Endothelial cell of umbilical vein (primary cell): ENCODE measurements around the gene RAD51B. TPM values are rescaled to one million over a fixed set of nuclear protein-coding genes. Genes with fewer than 3 reads are reported as not detected.

Source experiments
- BruUV-seq: library from RNA; stranded (reverse); fragments of 400-500 nt; replicated peaks from 2 replicates; lab custom pipeline; 2021; lab: Mats Ljungman, UMichigan
- CTCF ChIA-PET: fragments of 300-600, 350-600 bp; sonication (Branson Sonifier 250); formaldehyde crosslinking; loops from one replicate; lab custom pipeline; 2021; ENCODE audit warnings: antibody characterized with exemption, inconsistent platforms; lab: Charles Lee
- POLR2A ChIA-PET: fragments of 300-600, 350-600 bp; sonication (Branson Sonifier 250); formaldehyde crosslinking; loops from one replicate; lab custom pipeline; 2021; ENCODE audit warnings: antibody characterized with exemption, inconsistent platforms; lab: Charles Lee
- DNase-seq: peaks from one replicate; pipeline ENCODE4 v3.0.0-alpha.2; 2011; ENCODE audit warnings: low read depth, low spot score
- FAIRE-seq: peaks from 2 replicates; lab custom pipeline; 2011; peaks lifted over from hg19 to GRCh38; lab: Jason Lieb, UNC
- H2AFZ ChIP-seq: 2 replicates; pipeline ENCODE4 v1.6.0; 2012; ENCODE audit warnings: low read depth, low read length, control low read depth, inconsistent platforms
- H3K27ac ChIP-seq: 2 replicates; pipeline ENCODE4 v1.5.1; 2011; ENCODE audit warnings: low read depth, mild to moderate bottlenecking, control low read depth, low read length, moderate library complexity; ENCODE audit not compliant: insufficient read depth
- H3K27me3 ChIP-seq, 2 experiments: 2 replicates each; pipeline versions ENCODE4 v1.6.0 to v1.6.1; 2011; ENCODE audit warnings: low read length in 2 of 2, mixed read lengths in 1 of 2; ENCODE audit not compliant: control insufficient read depth in 2 of 2, insufficient read depth in 2 of 2
- H3K36me3 ChIP-seq, 2 experiments: 2 replicates in 1 of 2; 3 replicates in 1 of 2; pipeline ENCODE4 v1.5.1; 2011; ENCODE audit warnings: low read length in 2 of 2, mild to moderate bottlenecking in 1 of 2, moderate library complexity in 1 of 2; ENCODE audit not compliant: control insufficient read depth in 2 of 2, insufficient read depth in 2 of 2; ENCODE audit errors: extremely low read depth in 1 of 2
- H3K4me1 ChIP-seq: 3 replicates; pipeline ENCODE4 v1.5.1; 2011; ENCODE audit warnings: mild to moderate bottlenecking, low read length; ENCODE audit not compliant: control insufficient read depth, insufficient read depth; ENCODE audit errors: extremely low read depth
- H3K4me2 ChIP-seq: 2 replicates; pipeline ENCODE4 v1.6.1; 2011; ENCODE audit warnings: low read length, control low read depth, mixed read lengths; ENCODE audit not compliant: insufficient read depth
- H3K4me3 ChIP-seq, 3 experiments: fragments of 200-600 bp in 1 of 3; sonication (generic), shearing (Covaris generic) in 1 of 3; replicated peaks in 1 of 3; 2 replicates each; pipeline ENCODE4 v1.5.1; 2011 to 2016; ENCODE audit warnings: control low read depth in 3 of 3, low read length in 3 of 3, mild to moderate bottlenecking in 2 of 3, inconsistent platforms in 1 of 3, low read depth in 1 of 3, moderate library complexity in 1 of 3; ENCODE audit not compliant: insufficient read depth in 1 of 3
- H3K79me2 ChIP-seq: 2 replicates; pipeline ENCODE4 v1.6.0; 2012; ENCODE audit warnings: low read length, inconsistent platforms; ENCODE audit not compliant: control insufficient read depth, insufficient read depth
- H3K9ac ChIP-seq: replicated peaks from 2 replicates; pipeline ENCODE3; 2011; ENCODE audit warnings: low read length, control low read depth; ENCODE audit not compliant: insufficient read depth; ENCODE audit errors: extremely low read depth
- H3K9me1 ChIP-seq: replicated peaks from 3 replicates; pipeline ENCODE4 v1.6.0; 2011; ENCODE audit warnings: mild to moderate bottlenecking, low read length; ENCODE audit not compliant: control insufficient read depth, insufficient read depth; ENCODE audit errors: extremely low read depth
- H3K9me3 ChIP-seq: replicated peaks from 2 replicates; pipeline ENCODE4 v1.5.1; 2012; ENCODE audit warnings: low read length, inconsistent platforms; ENCODE audit not compliant: control insufficient read depth, insufficient read depth
- H4K20me1 ChIP-seq: replicated peaks from 2 replicates; pipeline ENCODE3; 2011; ENCODE audit warnings: mild to moderate bottlenecking, low read length; ENCODE audit not compliant: control insufficient read depth, insufficient read depth; ENCODE audit errors: extremely low read depth
- EZH2 ChIP-seq: IDR thresholded peaks from 2 replicates; pipeline ENCODE4 v1.6.1; 2012; ENCODE audit warnings: borderline replicate concordance, low read depth, mild to moderate bottlenecking, moderate library complexity, low read length, inconsistent platforms; ENCODE audit not compliant: severe bottlenecking
- FOS ChIP-seq: IDR thresholded peaks from 2 replicates; pipeline ENCODE4 v1.6.1; 2011; ENCODE audit warnings: mild to moderate bottlenecking, low read length, moderate library complexity, borderline replicate concordance; ENCODE audit not compliant: insufficient read depth
- GATA2 ChIP-seq: IDR thresholded peaks from 2 replicates; pipeline ENCODE4 v1.7.0; 2011; ENCODE audit warnings: low read depth, mild to moderate bottlenecking, moderate library complexity, mixed read lengths, low read length; ENCODE audit not compliant: insufficient read length, insufficient read depth
- JUN ChIP-seq: IDR thresholded peaks from 2 replicates; pipeline ENCODE4 v1.6.1; 2011; ENCODE audit warnings: borderline replicate concordance, low read depth; ENCODE audit not compliant: insufficient read length, insufficient read depth
- MYC ChIP-seq: IDR thresholded peaks from one replicate; pipeline ENCODE4 v1.6.1; 2011; ENCODE audit warnings: mild to moderate bottlenecking, low read depth, low read length
- POLR2A ChIP-seq: IDR thresholded peaks from 2 replicates; pipeline ENCODE4 v1.6.1; 2012; ENCODE audit warnings: low read depth, mild to moderate bottlenecking, control low read depth, low read length
- POLR2AphosphoS5 ChIP-seq: IDR thresholded peaks from 2 replicates; pipeline ENCODE4 v1.6.1; 2012; ENCODE audit warnings: low read depth, mild to moderate bottlenecking, control low read depth, low read length, moderate library complexity; ENCODE audit not compliant: insufficient read depth
- dilution Hi-C: fragments of 300-500 bp; cut with MboI; formaldehyde crosslinking; loops from one replicate; pipeline ENCODE4 v1.15.0; 2019; ENCODE audit warnings: low sequenced_read_pairs; ENCODE audit not compliant: extremely low pct_ligation_motif_present
- intact Hi-C: fragments of 100-400 bp; cut with micrococcal nuclease; formaldehyde crosslinking; loops from one replicate; pipeline ENCODE4 v1.10.0; 2022
- polyA plus RNA-seq, 4 experiments: library from polyadenylated mRNA; depleted of rRNA in 3 of 4; stranded (reverse) in 3 of 4; unstranded in 1 of 4; fragments of >200 nt; gene quantifications; 2 replicates each; pipeline versions ENCODE4 v1.2.1 to v1.2.3, GENCODE V29; 2011 to 2012; ENCODE audit warnings: missing spikeins in 1 of 4
- total RNA-seq: library from RNA; stranded (reverse); gene quantifications from 2 replicates; pipeline ENCODE4 v1.2.3, GENCODE V29; 2021
- TF ChIP-seq, protein P1 (sequence below), 2 donors: IDR thresholded peaks; 1 replicate in 1 of 2; 2 replicates in 1 of 2; pipeline ENCODE4 v1.5.1; 2011; ENCODE audit warnings: low read length in 2 of 2, mild to moderate bottlenecking in 2 of 2, moderate library complexity in 2 of 2, control low read depth in 1 of 2, inconsistent platforms in 1 of 2, low read depth in 1 of 2; ENCODE audit not compliant: insufficient read depth in 1 of 2; ENCODE audit errors: extremely low read depth in 1 of 2
- TF ChIP-seq, protein P2 (sequence below): IDR thresholded peaks from 2 replicates; pipeline ENCODE4 v1.6.1; 2011; ENCODE audit not compliant: insufficient read depth, insufficient read length

The RAD51B gene
- total and polyA plus RNA-seq, 2 donors (not counting 3 experiments of a cell fraction or from before 2014, with no cell fraction given): 3.9 to 19.0 TPM

DNA sequence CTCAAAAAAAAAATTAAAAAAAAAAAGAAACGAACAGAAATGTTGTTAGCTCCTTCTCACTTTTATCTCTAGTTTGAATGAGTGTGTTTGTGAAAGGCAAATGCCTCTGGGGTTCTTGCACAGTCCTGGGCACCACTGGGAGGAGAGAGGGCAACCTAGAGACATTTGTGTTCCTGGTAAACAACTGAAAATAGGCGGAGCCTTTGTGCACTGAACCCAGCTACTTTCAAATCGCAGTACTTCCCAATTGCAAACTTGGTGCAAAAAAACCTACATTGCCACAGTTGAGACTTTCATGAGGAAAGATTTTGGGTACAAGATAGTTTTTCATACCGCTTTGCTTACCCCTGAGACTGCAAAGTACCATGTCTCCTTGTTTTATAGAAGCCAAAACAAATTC, 543.3 kb downstream of the RAD51B start:
- dilution Hi-C loops (no loop called here), intact Hi-C loops (loop anchor here (5.0 kb wide), 1 partner anchor 96 kb away; no protein-coding TSS in a partner anchor)
- H3K27me3 ChIP-seq: no peaks in the 10 kb centered on the region
- H3K36me3 ChIP-seq: no peaks in the 10 kb centered on the region
- no peaks in the 10 kb centered on the region for H4K20me1 ChIP-seq
- no peaks in the 10 kb centered on the region for H3K9me3 ChIP-seq
- ChIA-PET POLR2A (no interaction called here), CTCF (interaction anchor here (1.0 to 1.5 kb wide), 3 partner anchors 9 to 419 kb away, joined by 4 to 6 read pairs (median 4); no protein-coding TSS in a partner anchor)
- DNase-seq: no peak
- no peak overlapping the region for H3K27ac ChIP-seq
- H3K9ac ChIP-seq: no peak overlapping the region
- TF ChIP-seq, protein P1, sequence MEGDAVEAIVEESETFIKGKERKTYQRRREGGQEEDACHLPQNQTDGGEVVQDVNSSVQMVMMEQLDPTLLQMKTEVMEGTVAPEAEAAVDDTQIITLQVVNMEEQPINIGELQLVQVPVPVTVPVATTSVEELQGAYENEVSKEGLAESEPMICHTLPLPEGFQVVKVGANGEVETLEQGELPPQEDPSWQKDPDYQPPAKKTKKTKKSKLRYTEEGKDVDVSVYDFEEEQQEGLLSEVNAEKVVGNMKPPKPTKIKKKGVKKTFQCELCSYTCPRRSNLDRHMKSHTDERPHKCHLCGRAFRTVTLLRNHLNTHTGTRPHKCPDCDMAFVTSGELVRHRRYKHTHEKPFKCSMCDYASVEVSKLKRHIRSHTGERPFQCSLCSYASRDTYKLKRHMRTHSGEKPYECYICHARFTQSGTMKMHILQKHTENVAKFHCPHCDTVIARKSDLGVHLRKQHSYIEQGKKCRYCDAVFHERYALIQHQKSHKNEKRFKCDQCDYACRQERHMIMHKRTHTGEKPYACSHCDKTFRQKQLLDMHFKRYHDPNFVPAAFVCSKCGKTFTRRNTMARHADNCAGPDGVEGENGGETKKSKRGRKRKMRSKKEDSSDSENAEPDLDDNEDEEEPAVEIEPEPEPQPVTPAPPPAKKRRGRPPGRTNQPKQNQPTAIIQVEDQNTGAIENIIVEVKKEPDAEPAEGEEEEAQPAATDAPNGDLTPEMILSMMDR (IDR thresholded peaks at IDR 0.05; ENCODE audit: extremely low read depth in 1 of 2, insufficient read depth in 1 of 2, low read depth in 1 of 2, low read length in 2 of 2): no peak
- TF ChIP-seq, protein P2, sequence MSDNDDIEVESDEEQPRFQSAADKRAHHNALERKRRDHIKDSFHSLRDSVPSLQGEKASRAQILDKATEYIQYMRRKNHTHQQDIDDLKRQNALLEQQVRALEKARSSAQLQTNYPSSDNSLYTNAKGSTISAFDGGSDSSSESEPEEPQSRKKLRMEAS: no peak
- TF ChIP-seq FOS (no peak), EZH2 (no peak), JUN (no peak), GATA2 (no peak), POLR2AphosphoS5 (no peak), MYC (no peak), POLR2A (no peak)
- H3K79me2 ChIP-seq: no peaks in the 10 kb centered on the region
- H3K4me2 ChIP-seq: no peak overlapping the region
- no peak for FAIRE-seq
- no peak overlapping the region for H2AFZ ChIP-seq
- no peak overlapping the region for H3K4me3 ChIP-seq
- no peaks in the 10 kb centered on the region for H3K9me1 ChIP-seq
- peaks cover 28% of the 10 kb centered on the region for H3K4me1 ChIP-seq
- no TSS peak for BruUV-seq
